NB4 (cell line): Measurements from ENCODE around the gene PLEKHB2.
A peak's percentile ranks its signal among the peaks of the same experiment; 100 is the strongest.

Experiments
- DNase-seq: peaks from one replicate; pipeline ENCODE4 v3.0.0; 2010; ENCODE audit warnings: low read depth
- H3K4me3 ChIP-seq: one replicate; pipeline ENCODE4 v1.5.1; 2011; ENCODE audit warnings: mild to moderate bottlenecking, low read depth, low read length, moderate library complexity
- MAX ChIP-seq: IDR thresholded peaks from 2 replicates; pipeline ENCODE4 v1.6.1; 2011; ENCODE audit warnings: low read depth, low read length
- MYC ChIP-seq: IDR thresholded peaks from 2 replicates; pipeline ENCODE4 v1.6.1; 2011; ENCODE audit warnings: low read depth, low read length
- POLR2A ChIP-seq: IDR thresholded peaks from 2 replicates; pipeline ENCODE4 v1.6.1; 2011; ENCODE audit warnings: mild to moderate bottlenecking; ENCODE audit not compliant: insufficient read length; ENCODE audit errors: extremely low read depth
- TF ChIP-seq, protein P1 (sequence below): IDR thresholded peaks from one replicate; pipeline ENCODE4 v1.5.1; 2012; ENCODE audit warnings: low read depth, low read length

PLEKHB2 gene, protein sequence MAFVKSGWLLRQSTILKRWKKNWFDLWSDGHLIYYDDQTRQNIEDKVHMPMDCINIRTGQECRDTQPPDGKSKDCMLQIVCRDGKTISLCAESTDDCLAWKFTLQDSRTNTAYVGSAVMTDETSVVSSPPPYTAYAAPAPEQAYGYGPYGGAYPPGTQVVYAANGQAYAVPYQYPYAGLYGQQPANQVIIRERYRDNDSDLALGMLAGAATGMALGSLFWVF

DNA sequence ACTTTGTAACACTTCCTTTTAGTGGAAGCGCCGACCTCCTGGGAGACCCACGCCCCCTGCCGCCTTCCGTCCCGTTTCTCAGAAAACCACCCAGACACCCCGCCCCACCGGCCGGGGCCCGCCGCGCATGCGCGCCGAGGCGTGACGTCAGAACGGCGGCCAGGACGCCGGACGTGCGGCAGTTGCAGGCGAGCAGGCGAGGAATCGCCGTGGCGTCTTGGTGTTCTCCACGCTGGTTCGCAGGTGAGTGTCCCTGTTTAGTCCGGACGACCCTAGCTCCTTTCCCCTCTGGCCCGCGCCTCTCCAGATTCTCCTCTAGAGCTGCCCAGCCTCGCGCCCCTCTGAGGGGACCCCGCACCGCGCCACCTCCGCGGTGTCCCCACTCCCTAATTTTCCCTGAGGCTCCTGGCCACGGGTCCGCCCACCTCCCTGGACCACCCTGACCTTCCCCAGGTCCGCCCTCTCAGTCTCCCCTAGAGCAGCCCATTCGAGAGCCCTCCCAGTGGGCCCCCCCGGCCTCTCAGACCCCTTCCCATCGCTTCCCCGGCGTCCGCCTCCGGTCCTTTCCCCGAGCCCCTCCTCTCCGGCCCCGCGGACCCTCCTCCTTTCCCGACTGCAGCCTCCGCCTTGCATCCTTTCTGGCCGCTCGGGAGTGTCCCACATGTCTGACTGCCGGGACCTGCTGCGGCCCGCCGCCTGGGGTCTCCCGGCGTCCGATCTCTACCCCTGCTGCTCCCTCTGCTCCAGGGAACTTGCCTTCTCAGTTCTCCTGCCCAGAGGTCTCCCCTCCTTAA lies at the start of gene PLEKHB2:
Gene PLEKHB2, plus strand, starts transcription at position 181 of the 794 bp plus-strand sequence. CDS start 15,606 bp downstream, outside the sequence.
- H3K4me3 ChIP-seq, result peak within 1 kb of the TSS; percentile 96
- DNase-seq, result peak; percentile 95
- TF ChIP-seq MAX (peak; percentile 59), MYC (peak; percentile 65), POLR2A (peak; percentile 91)
- TF ChIP-seq, protein P1, sequence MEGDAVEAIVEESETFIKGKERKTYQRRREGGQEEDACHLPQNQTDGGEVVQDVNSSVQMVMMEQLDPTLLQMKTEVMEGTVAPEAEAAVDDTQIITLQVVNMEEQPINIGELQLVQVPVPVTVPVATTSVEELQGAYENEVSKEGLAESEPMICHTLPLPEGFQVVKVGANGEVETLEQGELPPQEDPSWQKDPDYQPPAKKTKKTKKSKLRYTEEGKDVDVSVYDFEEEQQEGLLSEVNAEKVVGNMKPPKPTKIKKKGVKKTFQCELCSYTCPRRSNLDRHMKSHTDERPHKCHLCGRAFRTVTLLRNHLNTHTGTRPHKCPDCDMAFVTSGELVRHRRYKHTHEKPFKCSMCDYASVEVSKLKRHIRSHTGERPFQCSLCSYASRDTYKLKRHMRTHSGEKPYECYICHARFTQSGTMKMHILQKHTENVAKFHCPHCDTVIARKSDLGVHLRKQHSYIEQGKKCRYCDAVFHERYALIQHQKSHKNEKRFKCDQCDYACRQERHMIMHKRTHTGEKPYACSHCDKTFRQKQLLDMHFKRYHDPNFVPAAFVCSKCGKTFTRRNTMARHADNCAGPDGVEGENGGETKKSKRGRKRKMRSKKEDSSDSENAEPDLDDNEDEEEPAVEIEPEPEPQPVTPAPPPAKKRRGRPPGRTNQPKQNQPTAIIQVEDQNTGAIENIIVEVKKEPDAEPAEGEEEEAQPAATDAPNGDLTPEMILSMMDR, result no peak

DNA sequence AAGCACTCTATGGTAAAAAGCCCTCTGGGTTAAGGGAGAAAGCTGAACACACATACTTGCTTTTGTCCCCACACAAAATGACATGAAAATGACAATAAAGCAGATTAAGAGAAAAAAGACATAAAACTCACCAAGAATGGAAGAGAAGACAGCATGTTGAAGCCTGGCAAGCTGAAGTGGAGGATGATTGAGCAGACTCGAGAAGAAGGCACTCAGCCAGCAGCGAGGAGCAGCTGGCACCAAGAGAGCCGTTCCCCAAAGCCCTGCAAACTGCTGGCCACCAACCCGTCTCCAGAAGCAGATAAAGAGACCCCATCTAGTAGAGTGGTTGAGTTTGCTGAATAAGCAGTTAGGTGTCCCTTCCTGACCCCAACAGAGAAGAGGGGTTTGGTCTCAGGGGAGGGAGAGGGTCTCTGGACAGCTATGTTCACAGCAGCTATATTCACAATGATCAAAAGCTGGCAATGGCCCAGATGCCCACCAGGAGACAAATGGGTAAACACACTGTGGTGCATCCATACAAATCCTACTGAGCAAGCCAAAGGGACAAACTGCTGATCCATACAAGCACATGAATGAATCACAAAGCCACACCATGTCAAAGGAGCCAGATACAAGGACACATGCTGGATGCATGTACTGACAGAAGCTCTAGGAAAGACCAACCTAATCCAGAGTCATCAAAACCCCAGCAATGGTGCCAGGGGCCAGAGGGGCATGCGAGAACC lies 48.8 kb upstream of the PLEKHB2 start:
- DNase-seq, result no peak
- TF ChIP-seq POLR2A (no peak), MAX (no peak), MYC (no peak)
- TF ChIP-seq, protein P1, result no peak
- no peak overlapping the region for H3K4me3 ChIP-seq

DNA sequence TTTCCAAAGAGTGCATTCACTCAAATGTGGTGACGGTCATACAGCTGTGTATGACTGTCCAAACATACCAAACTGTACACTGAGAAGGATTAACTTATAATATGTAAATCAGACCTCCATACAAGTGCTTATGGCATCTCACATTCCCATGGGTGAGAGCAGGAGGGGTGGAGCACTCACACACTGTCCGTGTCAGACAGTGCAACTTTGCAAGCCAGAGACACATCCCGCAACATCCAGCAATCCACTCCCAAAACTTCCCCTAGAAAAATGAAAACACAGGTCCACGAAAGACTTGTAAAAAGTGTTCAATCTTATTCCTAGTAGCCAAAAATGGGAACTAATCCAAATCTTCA lies 48.2 kb upstream of the PLEKHB2 start:
- TF ChIP-seq MAX (no peak), POLR2A (no peak), MYC (no peak)
- TF ChIP-seq, protein P1, result no peak
- H3K4me3 ChIP-seq, result no peak overlapping the region
- DNase-seq, result no peak

DNA sequence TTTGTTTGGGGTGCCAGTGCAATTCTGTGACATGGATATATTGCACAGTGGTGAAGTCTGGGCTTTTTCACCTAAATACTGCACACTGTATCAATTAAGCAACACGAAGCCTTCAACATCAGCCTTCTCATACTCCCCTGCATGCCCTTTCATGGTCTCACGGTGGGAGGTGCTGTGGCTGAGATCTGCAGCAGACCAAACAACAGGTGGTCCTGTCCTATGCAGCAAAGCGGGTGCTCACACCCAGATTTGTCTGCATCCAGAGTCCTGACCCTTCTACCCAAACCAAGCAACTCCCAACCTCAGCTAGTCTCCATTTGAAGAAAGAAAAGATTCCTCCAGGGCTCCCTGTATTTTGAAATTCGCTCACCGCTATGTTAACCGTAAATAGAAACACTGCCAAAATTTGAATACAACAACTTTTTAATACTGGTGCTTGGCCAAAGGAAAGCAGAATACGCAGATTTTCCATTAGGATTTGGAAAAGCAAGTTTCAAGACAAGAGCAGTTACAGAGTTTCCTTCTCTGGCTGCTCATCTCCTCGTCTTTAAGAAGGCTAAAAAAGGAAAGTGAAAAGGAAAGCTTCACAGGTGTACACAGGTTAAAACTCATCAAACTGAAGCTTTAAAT lies 46.8 kb upstream of the PLEKHB2 start:
- DNase-seq, result no peak
- TF ChIP-seq MYC (no peak), MAX (no peak), POLR2A (no peak)
- TF ChIP-seq, protein P1, result no peak
- no peak overlapping the region for H3K4me3 ChIP-seq

DNA sequence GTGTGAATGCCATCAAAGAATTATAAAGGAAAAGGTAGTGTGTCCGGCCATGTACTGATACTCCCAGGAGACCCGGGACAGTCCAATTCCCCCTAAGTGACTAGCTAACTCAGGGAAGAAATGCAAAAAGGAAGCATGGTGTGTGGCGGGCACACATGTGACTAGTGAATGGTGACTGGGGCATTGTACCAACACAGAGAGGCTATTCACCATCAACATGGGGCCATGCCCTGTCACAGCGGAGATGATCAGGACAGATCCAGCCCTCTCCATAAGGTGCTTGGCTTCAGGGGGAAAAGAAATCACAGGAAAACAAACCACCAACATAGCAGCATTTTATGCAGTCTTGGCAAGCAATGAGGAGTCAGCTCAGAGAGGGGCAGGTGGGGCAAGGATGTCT lies 46.2 kb upstream of the PLEKHB2 start:
- no peak overlapping the region for H3K4me3 ChIP-seq
- TF ChIP-seq MAX (no peak), MYC (no peak), POLR2A (no peak)
- TF ChIP-seq, protein P1, result no peak
- no peak for DNase-seq
